Islet precursor cell (in vitro differentiated cells): ENCODE results near the gene RNF5.
A peak's percentile ranks its signal among the peaks of the same experiment; 100 is the strongest.

Source experiments
- DNase-seq: peaks from one replicate; pipeline ENCODE4 v3.0.0-alpha.2; 2018

RNF5 gene

DNA sequence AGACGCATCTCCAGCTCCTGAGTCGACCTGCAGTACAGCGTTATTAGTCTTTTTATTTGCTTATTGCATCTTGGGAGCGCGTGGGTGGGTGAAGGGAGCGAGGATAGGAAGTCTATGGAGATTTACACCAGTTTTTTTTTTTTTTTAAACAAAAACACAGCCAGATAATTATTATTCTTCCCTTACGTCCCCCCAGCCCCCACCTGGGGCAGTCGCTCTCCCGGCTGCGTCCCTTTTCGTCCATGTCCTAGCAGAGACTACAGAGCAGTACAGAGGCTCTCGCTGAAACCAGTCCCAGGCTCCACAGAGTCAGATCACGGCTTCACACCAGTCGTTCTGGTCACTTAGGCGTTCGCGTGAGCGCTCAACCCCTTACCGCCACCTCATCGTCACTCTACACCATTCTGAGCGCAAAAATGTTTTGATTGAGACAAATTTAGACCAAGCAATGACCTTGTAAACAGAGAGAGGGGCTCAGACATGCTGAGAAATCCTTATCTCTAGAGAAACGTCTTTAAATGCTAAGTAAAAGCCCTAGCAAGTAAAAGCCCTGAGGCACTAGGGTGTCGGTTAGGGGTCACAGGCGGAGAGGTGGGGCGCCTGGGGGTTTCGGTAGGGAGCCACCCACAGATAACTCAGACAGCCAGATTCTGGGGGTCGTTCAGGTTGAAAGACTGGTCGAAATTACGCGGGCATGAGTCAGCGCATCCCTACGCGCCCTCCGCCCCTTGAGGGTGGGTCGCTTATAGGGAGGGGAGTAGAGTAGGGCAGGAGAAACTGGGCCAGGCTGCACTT, 25.2 kb upstream of the RNF5 start:
- peak; percentile 93 for DNase-seq

DNA sequence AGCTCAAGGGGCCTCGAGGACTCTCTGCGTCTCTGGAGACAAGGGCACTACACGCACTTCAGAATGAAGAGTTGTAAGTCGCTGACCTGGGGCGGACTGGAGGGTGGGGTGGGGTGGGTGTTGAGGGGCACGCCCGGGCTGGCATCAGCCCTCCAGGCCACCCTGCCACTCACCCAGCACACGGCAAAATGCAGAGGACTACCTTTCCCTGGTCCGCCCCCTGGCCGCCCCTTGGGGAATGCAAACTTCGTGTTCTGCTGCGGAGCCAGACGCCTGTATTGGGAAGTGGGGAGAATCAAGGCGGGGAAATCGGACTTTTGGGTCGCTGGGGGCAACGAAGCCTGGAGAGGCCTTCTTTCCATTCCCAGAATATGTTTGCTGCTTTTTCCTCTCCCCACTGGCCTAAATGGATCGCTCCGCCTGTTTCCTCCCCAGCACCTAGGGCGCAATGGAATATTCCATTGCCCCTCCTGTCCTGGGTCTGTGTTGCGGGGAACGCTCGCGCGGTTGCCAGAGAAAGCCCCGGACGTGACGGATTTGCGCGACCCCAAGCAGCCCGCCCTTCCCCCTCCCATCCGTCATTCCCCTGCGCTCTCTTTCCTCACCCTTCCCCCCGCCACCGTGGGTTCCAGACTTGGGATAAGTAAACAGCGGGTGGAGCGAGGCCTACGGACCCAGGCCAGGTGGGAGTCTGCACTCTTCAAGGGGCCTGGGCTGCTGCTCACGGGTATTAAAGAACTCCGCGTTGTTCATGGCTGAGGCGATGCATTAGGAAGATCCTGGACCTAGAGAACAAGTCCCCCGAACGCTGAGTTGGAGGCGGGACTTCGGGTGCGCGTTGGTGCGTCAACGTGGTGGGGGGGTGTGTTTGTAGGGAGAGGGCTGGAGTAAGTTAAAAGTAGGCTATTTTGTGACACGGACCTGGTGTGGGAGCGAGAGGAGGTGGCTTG, 24.4 kb upstream of the RNF5 start, which contains the start of gene PPT2:
Gene PPT2, plus strand, starts transcription at position 578 of the 950 bp plus-strand sequence. CDS start 454 bp downstream, outside the sequence.
- peak; percentile 94 for DNase-seq

DNA sequence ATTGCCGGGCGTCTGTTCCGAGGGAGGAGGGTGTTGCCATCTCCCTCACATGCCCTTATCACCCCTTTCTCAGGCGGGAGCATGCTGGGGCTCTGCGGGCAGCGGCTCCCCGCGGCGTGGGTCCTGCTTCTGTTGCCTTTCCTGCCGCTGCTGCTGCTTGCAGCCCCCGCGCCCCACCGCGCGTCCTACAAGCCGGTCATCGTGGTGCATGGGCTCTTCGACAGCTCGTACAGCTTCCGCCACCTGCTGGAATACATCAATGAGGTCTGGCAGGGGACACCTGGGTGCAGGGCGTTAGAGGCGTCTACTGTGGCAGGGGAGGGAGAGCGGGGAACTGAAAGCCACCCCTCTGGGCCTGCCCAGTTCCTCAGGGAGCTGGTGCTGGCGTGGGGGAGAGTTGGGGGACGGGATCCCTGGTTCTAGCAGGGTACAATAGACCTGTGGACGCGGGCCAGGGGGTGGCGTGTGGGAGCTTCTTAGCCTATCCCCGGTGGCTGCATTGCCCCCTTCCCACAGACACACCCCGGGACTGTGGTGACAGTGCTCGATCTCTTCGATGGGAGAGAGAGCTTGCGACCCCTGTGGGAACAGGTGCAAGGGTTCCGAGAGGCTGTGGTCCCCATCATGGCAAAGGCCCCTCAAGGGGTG, 23.6 kb upstream of the RNF5 start:
- peak; percentile 86 for DNase-seq

DNA sequence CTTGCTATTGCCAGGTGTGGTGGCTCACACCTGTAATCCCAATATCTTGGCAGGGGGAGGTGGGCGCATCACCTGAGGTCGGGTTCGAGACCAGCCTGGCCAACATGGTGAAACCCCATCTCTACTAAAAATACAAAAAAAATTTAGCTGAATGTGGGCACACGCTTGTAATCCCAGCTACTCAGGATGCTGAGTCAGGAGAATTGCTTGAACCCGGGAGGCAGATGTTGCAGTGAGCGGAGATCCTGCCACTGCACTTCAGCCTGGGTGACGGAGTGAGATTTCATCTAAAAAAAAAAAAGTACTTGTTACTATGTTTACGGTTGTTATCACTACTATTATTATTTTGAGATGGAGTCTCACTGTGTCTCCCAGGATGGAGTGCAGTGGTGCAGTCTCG, 21.3 kb upstream of the RNF5 start:
- no peak for DNase-seq

DNA sequence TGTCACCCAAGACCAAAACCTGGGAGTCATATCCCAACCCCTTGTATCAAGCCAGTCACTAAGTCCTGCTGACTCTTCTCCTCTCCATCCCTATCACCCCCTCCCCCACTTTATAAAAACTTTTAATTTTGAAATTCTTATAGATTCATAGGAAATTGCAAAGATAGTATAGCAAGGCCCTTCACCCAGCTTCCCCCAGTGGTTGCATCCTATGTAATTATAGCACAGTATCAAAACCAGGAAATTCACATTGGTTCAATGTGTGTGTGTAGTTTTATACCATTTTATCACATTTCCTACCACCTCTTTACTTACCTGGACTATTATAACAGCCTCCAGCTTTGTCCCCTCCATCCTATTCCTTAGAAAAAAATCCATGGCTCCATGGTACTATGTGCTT, 20.2 kb upstream of the RNF5 start:
- DNase-seq: no peak

DNA sequence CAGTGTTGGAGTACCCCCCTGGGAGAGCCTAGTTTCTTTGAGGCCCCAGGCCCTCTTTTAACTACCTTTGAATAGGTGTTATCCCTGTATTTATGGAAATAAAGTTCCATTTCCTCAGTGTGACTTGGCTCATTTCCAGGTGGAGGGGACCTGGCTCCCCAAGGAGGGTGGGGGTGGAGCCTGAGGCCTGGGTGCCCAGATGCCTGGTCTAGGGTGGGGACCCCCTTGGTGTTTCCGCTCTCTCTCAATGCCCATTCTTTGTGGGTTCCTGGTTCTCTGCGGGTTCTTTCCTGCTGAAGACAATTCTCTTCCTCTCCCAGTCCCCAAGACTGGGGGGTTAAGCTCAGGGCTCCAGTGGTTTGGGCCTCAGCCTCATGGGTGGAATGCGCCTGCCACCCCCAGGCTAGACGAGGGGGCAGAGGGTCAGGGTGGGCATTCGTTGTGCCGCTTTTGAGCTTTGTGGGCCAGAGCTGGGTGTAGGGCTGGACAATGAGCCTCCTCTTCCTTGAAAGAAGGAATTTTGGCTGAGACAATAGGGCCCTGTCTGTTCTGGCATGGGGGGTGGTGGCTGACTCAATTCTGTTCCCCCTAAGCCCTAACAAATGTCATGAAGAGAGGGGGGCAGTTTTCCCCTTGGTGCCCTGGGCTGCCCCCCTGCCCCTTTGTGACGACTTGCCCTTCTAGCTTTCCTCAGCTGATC, 14.5 kb upstream of the RNF5 start:
- DNase-seq: no peak

DNA sequence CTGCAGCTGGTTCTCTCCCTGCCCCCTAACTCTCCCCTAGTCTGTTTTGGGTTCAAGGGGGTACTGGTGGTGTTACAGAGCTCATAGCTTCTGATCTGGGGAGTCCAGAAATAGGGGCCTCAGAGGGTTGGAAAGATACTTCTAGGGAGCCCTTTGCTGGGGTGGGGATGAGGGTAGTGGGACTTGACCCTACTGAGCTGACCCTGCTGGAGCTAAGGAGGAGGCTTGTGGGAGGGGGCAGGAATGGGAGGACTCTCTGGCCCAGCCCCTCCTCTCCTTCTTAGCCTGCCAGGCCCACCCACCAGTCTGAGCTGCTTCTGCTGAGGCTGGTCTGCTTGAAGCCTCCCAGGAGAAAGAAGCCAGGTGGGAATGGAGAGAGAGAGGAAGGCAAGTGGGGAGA, 13.9 kb upstream of the RNF5 start, which contains the start of gene EGFL8:
Gene EGFL8, plus strand, starts transcription at position 301 of the 400 bp plus-strand sequence. CDS start 1,571 bp downstream, outside the sequence.
- no peak for DNase-seq

DNA sequence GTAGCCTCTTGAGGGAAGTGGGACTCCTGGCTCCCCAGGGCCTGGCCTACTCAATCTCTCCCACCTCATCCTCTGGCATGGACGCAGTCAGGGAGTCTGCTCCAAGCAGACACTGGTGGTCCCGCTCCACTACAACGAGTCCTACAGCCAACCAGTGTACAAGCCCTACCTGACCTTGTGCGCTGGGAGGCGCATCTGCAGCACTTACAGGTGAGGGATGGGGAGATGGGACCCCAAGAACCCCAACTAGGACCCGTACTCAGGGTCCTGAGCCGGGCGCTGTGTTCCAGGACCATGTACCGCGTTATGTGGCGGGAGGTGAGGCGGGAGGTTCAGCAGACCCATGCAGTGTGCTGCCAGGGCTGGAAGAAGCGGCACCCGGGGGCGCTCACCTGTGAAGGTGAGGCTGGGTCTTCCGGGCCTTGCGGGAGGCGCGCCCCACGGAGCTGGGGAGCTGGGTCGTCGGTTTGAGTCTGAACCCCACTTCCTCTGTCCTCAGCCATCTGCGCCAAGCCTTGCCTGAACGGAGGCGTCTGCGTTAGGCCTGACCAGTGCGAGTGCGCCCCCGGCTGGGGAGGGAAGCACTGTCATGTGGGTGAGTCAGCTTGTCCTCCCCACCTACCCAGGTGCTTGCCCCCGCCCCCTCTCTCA, 11.7 kb upstream of the RNF5 start:
- peak; percentile 79 for DNase-seq

DNA sequence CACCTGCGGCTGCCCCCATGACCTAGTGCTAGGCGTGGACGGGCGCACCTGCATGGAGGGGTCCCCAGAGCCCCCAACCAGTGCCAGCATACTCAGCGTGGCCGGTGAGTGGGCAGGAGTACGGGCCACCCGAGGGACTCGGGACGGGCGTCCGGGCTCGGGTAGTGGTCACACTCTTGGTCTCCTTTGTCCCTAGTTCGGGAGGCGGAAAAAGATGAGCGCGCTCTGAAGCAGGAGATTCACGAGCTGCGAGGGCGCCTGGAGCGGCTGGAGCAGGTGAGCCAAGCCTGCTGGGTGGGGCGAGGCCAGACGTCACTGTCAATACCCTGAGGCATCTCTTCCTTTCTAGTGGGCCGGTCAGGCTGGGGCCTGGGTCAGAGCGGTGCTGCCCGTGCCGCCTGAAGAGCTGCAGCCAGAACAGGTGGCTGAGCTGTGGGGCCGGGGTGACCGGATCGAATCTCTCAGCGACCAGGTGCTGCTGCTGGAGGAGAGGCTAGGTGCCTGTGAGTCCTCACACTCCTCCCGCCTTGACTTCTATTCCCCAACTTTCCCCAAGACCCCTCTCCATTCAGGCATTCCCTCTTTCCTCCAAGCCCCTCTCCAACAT, 10.9 kb upstream of the RNF5 start:
- DNase-seq: peak; percentile 70

DNA sequence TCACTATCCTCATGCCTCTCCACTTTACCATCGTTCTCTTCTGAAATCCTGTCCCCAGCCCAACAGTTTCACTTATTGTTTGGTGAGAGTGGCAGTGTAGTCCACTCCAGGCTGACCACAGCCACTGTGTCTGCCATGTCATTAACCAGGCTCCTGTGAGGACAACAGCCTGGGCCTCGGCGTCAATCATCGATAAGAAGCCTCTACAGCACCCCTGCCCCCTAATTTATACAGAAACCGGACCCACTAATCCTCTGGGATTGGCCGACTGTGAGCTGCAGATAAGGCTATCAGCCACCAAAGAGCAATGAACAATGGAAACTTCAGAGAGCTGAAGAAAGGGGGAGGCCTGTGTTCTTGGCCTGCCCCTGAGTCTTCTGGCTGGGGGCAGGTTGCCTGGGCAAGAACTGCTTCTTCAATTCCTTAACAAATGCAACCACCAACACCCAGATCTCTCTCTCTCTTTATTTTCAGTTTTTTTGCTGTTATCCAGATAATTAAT, 10.4 kb upstream of the RNF5 start:
- no peak for DNase-seq

DNA sequence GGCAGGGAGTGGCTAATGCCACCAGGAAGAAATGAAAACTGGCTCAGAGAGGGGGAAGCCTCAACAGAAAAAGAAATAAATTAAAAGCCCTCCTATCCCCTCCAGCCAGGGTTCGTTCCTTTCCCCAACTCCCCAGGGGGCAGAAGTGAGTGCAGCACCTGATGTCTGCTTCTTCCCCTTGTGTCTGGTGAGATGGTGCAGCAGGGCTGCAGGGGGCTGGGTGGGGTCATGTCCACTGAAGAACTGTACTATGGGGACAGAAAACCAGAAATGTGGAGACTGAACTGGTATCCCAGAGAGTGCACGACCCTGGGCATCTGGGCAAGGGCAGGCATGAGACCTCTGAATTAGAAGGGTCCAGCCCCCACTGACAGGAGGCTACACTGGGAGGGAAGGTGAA, 9.9 kb upstream of the RNF5 start:
- DNase-seq: no peak

DNA sequence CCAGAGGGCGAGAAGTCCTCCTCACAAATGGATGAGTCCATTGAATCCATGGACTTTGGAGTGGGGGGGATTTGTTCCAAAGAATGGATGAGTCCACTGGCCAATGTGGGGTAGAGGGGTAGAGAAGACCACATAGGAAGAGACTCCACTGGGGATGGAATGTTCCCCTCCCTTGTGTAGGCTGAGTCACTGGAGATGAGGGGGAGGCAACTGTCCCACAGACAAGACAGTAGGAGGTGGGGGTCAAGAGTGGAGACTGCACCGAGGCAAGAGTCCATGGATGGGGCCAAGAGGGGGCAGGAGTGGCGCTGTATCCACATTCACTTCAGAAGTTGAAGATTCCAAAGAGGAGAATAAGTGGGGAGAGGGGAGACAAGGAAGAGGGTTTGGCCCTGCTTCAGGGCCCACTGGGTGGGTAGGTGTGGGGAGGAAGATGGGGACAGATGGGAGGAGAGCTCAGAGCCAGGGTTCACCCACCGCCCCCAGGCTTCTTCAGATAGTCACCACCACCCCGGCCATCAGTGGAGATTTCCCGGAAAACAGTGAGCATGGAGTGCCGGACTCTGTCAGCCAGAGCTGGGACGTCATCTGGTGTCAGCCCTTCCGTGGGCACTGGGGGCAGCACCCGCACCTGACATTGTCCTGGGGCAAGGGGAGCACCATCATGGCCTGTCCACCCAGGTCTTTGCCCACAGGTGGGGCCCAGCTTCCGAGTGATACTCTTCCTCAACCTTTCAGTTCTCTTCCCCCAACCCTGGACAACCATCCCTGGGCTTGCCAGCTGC, 9.2 kb upstream of the RNF5 start:
- DNase-seq: no peak

DNA sequence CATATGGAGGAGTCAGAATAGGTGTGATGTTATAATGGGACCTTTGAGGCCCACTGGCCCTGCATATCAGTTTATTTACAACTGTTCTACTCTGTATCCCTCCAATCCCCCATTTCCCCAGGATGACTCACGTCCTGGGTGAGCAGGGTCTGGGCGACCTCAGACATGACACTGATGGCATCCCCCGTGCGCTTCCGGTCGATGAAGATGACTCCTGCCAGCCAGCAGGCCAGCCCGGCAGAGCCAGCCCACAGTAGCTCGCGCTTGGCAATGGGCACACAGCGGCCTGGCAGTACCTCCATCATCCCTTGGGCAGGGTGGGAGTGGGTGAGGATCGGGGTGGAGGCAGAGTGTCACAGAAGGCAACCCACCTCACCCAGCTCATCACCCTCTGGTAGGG, 7.9 kb upstream of the RNF5 start:
- DNase-seq: no peak

DNA sequence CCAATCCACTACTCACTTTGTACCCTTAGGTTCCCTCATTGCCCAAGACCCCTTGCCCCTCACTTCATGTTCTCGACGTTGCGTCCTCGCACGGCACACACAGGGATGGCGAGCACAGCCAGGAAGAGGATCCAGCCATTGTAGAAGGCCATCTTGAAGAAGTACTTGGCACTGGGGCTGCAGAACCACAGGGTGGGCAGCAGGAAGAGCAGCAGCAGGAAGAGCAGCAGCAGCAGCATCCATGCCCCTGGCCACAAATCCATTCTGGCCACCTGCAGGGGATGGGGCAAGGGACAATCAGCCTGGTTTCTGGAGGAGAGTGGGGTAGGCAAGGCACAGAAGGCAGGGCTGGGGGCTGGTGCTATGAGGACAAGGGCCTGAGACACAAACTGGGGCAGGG, 7.0 kb upstream of the RNF5 start:
- DNase-seq: no peak

DNA sequence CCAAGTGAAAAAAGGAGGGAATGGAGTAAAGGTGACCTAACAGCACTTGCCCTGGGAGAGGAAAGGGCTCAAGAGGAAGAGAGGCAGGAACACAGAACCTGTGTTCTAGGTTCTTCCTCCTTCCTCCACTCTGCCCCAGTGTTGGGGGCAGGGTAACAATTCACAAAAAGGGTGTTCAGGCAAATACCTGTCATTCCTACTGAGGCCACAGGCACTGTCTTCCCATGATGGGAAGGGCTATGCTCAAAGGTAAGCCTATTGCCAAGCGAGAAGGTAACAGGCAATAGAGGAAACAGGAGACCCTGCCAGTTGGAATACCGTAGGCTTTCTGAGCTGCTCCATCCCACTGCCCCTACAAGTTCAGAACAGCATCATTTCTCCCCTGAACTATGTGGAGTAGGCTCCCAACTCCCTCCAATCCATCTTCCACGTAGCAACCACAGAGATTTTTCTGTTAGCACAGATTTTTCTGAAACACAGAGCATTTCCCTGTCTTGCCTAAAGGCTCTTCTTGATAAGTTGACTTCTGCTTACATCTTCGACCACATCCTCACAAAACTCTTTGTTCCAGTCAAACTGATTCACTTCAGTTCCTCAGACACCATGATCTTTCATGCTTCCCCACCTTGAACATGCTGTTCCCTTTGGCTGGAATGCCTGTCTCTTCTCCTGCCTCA, 5.0 kb upstream of the RNF5 start:
- peak; percentile 78 for DNase-seq

DNA sequence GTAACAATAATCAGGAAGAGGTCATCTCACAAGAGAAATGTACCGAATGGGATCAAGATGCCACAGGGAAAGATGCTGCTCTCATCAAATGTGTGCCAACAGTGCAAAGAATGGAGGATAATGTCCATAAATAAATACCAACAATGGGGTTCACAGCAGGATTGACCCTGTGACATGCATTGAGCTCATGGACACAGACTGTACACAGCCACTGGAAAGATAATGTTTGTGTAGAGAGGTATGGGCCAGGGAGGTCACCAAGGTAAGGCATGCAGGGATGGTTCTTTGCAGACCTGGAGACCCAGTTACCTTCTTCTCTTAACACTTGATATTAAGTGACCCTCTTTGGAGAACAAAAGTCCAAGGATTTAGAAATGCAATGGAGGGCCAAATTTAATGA, 3.8 kb upstream of the RNF5 start:
- no peak for DNase-seq

DNA sequence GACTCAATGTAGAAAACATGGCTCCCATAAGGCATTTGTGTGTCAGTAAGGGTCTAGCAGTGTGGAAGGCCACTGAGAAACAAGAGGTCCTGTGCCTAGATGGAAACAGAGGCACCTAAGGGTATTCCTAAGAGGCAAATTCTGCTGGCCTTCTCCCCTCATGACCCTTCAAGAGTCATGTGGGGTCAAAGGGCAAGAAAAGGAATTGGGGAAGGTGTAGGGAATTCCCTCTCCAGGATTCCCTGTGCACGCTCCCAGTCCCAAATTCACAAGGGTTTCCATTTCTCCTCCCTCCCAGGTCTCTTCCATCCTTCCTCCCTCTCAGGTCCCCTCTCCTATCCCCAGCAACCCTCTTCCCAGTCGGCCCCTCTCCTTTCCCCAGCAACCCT, 2.9 kb upstream of the RNF5 start:
- no peak for DNase-seq

DNA sequence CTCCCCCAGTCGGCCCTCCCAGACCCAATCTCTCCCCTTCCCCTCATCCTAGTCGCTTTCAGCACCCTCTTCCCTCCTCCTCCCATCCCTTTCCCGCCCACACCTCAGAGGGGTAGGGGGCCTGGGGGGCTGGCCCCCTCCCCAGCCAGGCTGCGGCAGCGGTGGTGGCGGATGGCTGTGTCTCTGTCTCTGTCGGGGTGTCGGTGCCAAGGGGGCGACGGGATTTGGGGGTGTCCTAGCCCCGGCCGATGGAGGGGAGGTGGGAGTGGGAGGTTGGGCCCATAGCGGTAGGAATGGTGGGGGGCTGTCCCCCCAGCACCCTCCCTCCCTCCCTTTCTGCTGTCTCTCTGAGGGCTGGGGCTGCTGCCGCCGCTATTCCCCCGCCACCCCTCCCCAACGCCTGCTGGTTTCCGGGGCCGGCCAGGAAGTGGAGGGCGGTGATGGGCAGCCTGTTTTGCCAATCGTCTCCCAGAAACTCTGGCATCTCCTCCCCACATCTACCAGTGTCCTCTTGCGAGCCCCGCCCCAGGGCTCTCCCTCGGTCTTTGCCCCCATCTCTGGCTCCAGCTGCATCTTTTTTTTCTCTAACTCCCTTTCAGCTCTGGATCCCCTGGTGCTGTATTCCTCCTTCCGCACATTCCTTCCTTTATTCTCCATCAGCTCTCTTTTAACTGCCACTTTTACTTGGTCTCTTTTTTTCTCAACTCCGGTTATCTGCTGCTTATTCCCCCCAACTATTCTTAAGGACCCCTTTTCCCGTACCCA, 2.3 kb upstream of the RNF5 start, which contains the start of gene AGPAT1:
Gene AGPAT1, minus strand, starts transcription at position 374 of the 765 bp plus-strand sequence. CDS start 4,588 bp downstream, outside the sequence.
- DNase-seq: peak; percentile 98
